Measurements from ENCODE around the gene LMTK3.
A peak's percentile ranks its signal among the peaks of the same experiment; 100 is the strongest.

Gene LMTK3

GRCh38 chr19:48480183-48480557 lies 31.5 kb downstream of the LMTK3 start:
- H3K4me3 ChIP-seq, result peak overlapping the region; percentile 19 to 58 (median 38)
- peak overlapping the region; percentile 10 to 93 (median 81) for H3K27ac ChIP-seq

- Histone ChIP-seq H3K4me3 (peak overlapping the region in 2 of 7 experiments; percentile 42 to 58), H3K27ac (peak overlapping the region in 11 of 21 experiments; percentile 10 to 89 (median 84))
Measured at GRCh38 chr19:48479686-48480085, 31.9 kb downstream of the LMTK3 start.

GRCh38 chr19:48478339-48479256 lies 33.0 kb downstream of the LMTK3 start:
- Histone ChIP-seq H3K4me3 (no peak overlapping the region), H3K27ac (peak overlapping the region in 2 of 21 experiments; percentile 11 to 87)

GRCh38 chr19:48477698-48478338 lies 33.8 kb downstream of the LMTK3 start:
- Histone ChIP-seq H3K4me3 (no peak overlapping the region), H3K27ac (peak overlapping the region in 1 of 21 experiments; percentile 15)

GRCh38 chr19:48477067-48477685 lies 34.5 kb downstream of the LMTK3 start:
- H3K27ac ChIP-seq, result peak overlapping the region in 1 of 21 experiments; percentile 15
- no peak overlapping the region for H3K4me3 ChIP-seq

GRCh38 chr19:48476176-48476575 lies 35.5 kb downstream of the LMTK3 start:
- no peak overlapping the region for H3K27ac ChIP-seq
- no peak overlapping the region for H3K4me3 ChIP-seq

GRCh38 chr19:48475369-48476068 lies 36.1 kb downstream of the LMTK3 start:
- H3K4me3 ChIP-seq, result no peak overlapping the region
- peak overlapping the region in 1 of 21 experiments; percentile 7 for H3K27ac ChIP-seq

GRCh38 chr19:48474084-48474592 lies 37.5 kb downstream of the LMTK3 start:
- H3K4me3 ChIP-seq, result no peak overlapping the region
- peak overlapping the region in 1 of 21 experiments; percentile 29 for H3K27ac ChIP-seq

- no peak overlapping the region for H3K27ac ChIP-seq
- no peak overlapping the region for H3K4me3 ChIP-seq
Measured at GRCh38 chr19:48473161-48473966, 38.3 kb downstream of the LMTK3 start.

- H3K4me3 ChIP-seq, result no peak overlapping the region
- H3K27ac ChIP-seq, result no peak overlapping the region
Measured at GRCh38 chr19:48471836-48472235, 39.8 kb downstream of the LMTK3 start.

- Histone ChIP-seq H3K4me3 (no peak overlapping the region), H3K27ac (no peak overlapping the region)
Measured at GRCh38 chr19:48470856-48471255, 40.8 kb downstream of the LMTK3 start.

- peak overlapping the region; percentile 87 to 100 (median 98) for H3K27ac ChIP-seq
Measured at GRCh38 chr19:48469934-48470680, 41.5 kb downstream of the LMTK3 start.

GRCh38 chr19:48469289-48469881 lies 42.2 kb downstream of the LMTK3 start, which contains the start of gene CYTH2:
Gene CYTH2, plus strand, starts transcription at chr19:48469369. Its CDS starts 139 bp downstream, at chr19:48469508.
- Histone ChIP-seq H3K4me3 (peak within 1 kb of the TSS; percentile 56 to 97 (median 84)), H3K27ac (peak within 1 kb of the TSS; percentile 87 to 100 (median 98))

More at GRCh38 chr19:48469934-48470680, 41.5 kb downstream of the LMTK3 start:
- H3K4me3 ChIP-seq, result peak overlapping the region; percentile 56 to 97 (median 84)

- H3K4me3 ChIP-seq, result peak overlapping the region; percentile 56 to 97 (median 84)
- peak overlapping the region in 20 of 21 experiments; percentile 87 to 100 (median 98) for H3K27ac ChIP-seq
Measured at GRCh38 chr19:48468772-48469288, 42.8 kb downstream of the LMTK3 start.

GRCh38 chr19:48466561-48467325 lies 44.9 kb downstream of the LMTK3 start:
- no peak overlapping the region for H3K27ac ChIP-seq

GRCh38 chr19:48465215-48465614 lies 46.4 kb downstream of the LMTK3 start:
- no peak overlapping the region for H3K27ac ChIP-seq
- H3K4me3 ChIP-seq, result no peak overlapping the region

More at GRCh38 chr19:48466561-48467325, 44.9 kb downstream of the LMTK3 start:
- no peak overlapping the region for H3K4me3 ChIP-seq

All from skin epidermis (tissue), 12 donors.